Effector CD4-positive, alpha-beta T cell (primary cell): ENCODE data around the gene NKX1-2. TPM values are rescaled to one million over a fixed set of nuclear protein-coding genes. Genes with fewer than 3 reads are reported as not detected.

Source experiments
- DNase-seq: peaks from one replicate; pipeline ENCODE4 v3.0.0-alpha.2; 2020
- total RNA-seq: gene quantifications from one replicate; lab custom pipeline; 2026; lab: John Stamatoyannopoulos, UW

The NKX1-2 gene
- total RNA-seq, result not detected

DNA sequence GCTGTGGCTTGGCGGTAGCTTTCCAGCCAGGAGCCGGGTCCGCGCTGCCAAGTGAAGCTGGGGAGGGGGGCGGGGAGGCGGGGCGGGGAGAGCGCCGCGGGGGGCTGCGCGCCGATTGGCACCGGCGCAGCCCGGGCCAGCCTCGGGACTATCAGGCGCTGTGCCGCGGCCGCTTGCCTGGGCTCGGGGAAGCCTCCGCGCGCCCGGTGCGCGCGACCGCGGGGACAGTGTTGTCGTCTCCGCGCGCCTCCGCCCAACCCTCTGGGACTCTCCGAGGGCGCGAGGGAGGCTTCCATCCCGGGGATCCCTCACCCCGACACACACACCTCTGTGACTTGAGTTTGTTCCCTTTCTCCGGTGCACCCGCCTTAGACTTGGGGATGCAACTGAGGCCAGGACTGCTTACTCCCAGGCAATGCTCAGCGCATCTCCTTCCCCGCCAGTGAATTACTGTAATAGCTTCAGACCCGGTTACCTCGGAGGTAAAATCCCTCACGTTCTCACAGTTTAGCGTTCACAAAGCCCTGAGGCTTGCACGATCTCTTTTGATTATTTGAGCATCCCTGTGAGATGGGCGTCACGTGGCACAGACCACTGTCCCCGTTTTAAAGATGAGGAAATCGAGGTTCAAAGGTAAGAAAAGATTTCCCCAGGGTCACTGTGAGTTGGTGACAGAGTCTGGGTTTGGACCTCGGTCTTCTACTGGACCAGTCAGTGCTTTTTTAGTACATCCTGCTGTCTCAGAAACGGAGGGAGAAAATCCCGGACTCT is at the start of gene NKX1-2:
NKX1-2 (minus strand) TSS at position 24 of the 771 bp plus-strand sequence. CDS start 92 bp downstream, outside the sequence.
- no peak for DNase-seq

GRCh38 chr10:124498056-124498455 is 48.2 kb upstream of the NKX1-2 start:
- DNase-seq, result no peak

DNA sequence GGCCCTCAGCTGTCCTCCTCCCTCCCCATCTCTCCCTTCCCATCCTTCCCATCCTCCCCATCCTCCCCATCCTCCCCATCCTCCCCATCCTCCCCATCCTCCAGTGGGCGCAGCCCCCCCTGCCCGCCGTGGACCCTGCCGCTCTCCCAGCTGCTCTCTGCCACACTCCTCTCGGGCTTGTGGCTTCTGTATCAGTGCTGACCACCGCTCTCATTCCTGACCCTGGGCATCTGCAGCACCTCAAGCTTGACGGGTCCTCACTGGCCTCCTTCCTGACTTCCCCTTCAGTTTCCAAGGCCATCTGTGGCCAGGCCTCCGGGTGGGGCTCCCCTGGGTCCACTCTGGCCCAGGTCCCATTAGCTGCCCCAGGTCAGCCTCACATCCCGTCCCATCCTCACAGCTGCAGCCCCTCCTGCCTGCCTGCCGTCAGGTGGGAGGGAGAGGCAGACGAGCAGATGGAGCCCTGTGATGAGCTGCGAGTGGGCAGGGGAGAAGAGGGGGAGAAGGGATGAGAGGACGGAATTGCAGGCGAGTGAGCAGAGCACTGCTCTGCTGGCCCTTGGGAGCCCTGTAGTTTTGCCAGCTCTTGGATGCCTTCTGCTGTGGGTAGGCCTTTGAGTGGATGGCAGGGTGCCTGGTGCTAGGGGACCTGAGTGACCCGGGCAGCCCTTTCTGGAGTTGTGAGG is 47.5 kb upstream of the NKX1-2 start:
- no peak for DNase-seq

GRCh38 chr10:124496620-124497019 is 46.8 kb upstream of the NKX1-2 start:
- DNase-seq, result no peak

DNA sequence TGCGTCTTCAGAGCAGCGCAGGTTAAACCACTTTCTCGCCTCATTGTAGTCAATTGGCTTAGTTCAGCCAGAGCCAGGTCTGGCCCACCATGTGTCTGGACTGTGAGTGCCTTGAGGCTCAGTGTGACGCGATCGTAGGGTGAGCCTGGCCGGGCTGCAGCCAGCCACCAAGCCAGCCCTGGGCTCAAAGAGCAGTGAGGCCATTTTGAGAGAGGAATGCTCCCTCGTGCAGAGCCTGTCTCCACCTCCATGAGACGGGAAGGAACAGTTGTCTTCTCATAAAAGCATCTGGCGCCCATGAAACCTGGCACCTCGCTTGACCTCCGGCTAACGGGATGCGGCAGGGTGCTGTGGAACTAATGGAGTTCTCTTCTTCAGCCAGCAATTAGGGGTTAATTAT is 46.3 kb upstream of the NKX1-2 start:
- no peak for DNase-seq

- no peak for DNase-seq
Measured at GRCh38 chr10:124495725-124496124, 45.9 kb upstream of the NKX1-2 start.

GRCh38 chr10:124495162-124495561 is 45.3 kb upstream of the NKX1-2 start:
- no peak for DNase-seq

- DNase-seq, result no peak
Measured at GRCh38 chr10:124494046-124494807, 44.4 kb upstream of the NKX1-2 start.

- no peak for DNase-seq
Measured at GRCh38 chr10:124493214-124493882, 43.5 kb upstream of the NKX1-2 start.

GRCh38 chr10:124492266-124492665 is 42.4 kb upstream of the NKX1-2 start:
- DNase-seq, result no peak

DNA sequence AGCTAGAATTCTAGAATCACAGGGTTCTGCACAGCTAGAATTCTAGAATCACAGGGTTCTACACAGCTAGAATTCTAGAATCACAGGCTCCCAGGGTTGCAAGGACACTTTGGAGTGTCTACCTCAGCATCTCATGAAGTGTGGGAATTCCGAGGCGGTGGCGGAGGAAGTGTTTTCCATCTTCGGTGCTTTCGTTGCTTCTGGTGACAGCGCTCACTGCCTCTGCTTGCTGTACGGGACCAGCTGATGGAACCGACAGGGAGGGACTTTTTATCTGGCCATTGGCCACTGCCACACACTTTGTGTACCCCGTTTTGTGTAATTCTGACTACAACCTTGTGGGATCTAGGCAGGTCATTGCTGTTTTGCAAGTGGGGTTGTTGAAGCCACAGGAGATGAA is 41.3 kb upstream of the NKX1-2 start:
- DNase-seq, result no peak

DNA sequence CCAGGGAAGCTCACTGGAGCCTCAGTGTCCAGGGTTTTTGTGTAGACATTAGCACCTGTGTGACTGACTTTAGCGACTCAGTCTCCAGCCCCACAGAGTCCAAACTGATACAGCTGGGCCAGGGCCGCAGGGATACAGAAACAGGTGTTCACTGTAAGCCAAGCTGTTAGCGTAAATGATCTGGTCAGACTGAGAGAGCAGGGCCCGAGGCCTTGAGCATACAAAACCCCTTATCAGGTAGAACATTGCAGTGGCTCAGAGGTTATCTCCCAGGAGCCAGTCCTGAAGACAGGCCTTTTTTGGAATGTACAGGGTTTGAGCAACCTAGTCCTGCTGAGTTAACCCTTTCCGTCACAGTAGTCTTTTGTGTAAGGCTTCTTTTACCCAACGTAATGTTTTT is 36.8 kb upstream of the NKX1-2 start:
- DNase-seq, result no peak

- DNase-seq, result no peak
Measured at GRCh38 chr10:124484661-124485060, 34.8 kb upstream of the NKX1-2 start.

GRCh38 chr10:124484031-124484430 is 34.2 kb upstream of the NKX1-2 start:
- no peak for DNase-seq

- no peak for DNase-seq
Measured at GRCh38 chr10:124482876-124483275, 33.0 kb upstream of the NKX1-2 start.

GRCh38 chr10:124482236-124482800 is 32.5 kb upstream of the NKX1-2 start:
- DNase-seq, result no peak

GRCh38 chr10:124481717-124482116 is 31.9 kb upstream of the NKX1-2 start:
- DNase-seq, result no peak

DNA sequence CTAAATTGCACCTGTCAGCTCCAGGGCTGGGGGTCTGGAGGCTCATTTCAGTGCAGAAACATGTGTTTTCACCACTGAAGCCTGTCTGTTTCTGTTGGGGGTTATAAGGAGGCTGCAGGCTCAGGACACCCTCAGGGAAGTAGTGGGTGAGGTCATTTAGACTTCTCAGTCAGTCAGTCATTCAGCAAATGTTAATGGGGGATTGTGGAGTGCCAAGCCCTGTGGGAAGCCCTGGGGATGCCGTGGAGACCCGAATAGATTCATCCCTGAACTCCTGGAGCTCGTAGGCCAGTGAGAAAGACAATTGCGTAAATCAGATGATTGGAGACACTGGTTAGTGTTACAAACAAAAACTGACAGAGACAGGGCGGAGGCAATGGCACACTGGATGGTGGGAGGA is 31.0 kb upstream of the NKX1-2 start:
- no peak for DNase-seq

- no peak for DNase-seq
Measured at GRCh38 chr10:124478515-124478914, 28.7 kb upstream of the NKX1-2 start.

DNA sequence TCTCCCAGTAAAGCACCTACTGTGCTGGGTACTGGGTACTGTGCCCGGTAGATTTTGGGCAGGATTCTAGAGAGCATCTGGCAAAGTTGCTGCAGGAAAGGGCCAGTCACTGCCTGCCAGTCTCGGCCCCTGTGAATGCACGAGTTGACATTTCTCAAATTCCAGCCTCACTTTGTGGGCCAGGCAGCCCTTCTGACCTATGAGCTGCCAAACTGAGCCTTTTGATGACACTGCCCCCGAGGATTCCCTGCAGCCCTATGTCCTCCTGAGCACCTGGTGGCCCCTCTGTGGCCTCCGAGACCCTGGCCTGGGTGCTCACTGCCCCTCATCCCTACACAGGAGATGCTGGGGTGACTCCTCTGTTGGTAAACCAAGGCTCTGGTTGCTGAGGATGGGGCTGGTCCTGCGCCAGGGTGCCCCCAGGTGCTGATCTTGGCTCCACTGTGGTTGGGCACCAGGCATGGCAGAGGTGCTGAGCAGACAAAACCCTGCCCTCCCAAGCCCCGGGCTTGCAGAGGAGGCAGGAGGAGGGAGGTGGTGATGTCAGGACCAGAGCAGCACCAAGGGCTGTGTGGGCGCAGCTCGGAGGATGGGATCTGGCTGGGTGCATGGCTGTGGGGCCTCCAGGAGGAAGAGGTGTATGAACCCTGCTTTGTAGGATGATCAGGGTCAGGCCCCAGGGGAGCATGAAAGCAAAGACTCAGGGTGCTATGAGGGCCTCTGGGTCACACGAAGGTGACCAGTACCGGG is 28.0 kb upstream of the NKX1-2 start:
- DNase-seq, result no peak

DNA sequence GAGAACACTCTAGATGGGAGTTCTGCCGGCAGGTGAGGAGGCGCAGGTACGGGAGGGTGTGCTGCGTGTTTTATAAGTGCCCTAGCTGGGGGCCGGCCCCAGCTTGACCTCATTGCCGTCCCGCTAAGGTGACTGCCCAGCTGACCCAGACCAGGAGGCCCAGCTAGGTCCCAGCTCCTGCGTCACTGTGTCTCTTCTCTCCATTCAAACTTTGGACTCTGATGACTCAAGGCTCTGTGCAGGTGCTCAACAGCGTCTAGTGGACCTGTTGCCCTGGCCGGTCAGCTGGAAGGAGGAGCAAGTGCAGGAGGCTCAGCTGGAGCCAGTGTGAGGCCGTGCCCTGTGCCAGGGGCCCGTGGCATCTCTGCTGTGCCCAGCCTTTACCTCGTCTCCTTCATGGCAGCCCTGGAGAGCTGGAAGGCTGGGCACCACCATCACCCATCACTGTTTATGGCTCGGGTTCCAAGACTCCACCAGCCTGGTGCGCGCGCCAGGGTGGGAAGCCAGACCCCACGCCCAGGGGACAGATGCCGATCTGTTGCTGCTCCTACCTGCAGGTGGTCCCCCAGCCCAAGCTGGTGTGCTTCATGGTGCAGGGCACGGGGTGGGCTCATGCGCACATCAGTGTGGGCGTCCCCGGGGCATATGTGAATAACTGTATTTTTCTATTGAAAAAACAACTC is 26.3 kb upstream of the NKX1-2 start:
- no peak for DNase-seq
